Measurements from ENCODE around the gene ADARB1. TPM values are rescaled to one million over a fixed set of nuclear protein-coding genes. Genes with fewer than 3 reads are reported as not detected.

ADARB1 gene
- polyA plus RNA-seq, 1 donor (not counting 4 experiments of a cell fraction or from before 2014, with no cell fraction given) = 13.0 TPM

DNA sequence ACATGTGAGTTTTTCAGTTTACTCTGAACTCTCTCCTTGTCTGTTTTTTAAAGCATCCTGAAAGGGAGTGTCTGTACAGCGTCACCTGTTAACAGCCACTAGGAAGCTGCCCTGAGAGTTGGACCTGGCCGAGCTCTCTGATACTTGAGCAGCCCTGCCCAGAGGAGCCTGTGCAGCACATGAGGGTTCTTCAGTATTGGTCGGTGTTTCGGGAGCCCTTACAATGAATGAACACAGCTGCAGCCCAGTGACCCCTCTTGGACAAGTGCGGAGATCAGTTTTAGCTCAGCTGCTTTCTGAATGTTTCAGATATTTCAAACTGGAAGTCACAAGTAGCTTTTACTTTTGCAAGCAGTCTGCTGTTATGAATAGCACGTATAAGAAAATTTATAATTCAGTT, 39.2 kb downstream of the ADARB1 start:
- no peak for FAIRE-seq
- no peak for DNase-seq (ENCODE audit: low read depth, low spot score)
- no peaks in the 10 kb centered on the region for H3K36me3 ChIP-seq (ENCODE audit: control insufficient read depth in 2 of 2, extremely low read depth in 1 of 2, insufficient read depth in 2 of 2, low read length in 2 of 2)
- H3K9ac ChIP-seq (ENCODE audit: control insufficient read depth, extremely low read depth, insufficient read depth, low read length) = no peak overlapping the region
- TF ChIP-seq, protein P1, sequence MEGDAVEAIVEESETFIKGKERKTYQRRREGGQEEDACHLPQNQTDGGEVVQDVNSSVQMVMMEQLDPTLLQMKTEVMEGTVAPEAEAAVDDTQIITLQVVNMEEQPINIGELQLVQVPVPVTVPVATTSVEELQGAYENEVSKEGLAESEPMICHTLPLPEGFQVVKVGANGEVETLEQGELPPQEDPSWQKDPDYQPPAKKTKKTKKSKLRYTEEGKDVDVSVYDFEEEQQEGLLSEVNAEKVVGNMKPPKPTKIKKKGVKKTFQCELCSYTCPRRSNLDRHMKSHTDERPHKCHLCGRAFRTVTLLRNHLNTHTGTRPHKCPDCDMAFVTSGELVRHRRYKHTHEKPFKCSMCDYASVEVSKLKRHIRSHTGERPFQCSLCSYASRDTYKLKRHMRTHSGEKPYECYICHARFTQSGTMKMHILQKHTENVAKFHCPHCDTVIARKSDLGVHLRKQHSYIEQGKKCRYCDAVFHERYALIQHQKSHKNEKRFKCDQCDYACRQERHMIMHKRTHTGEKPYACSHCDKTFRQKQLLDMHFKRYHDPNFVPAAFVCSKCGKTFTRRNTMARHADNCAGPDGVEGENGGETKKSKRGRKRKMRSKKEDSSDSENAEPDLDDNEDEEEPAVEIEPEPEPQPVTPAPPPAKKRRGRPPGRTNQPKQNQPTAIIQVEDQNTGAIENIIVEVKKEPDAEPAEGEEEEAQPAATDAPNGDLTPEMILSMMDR (optimal IDR thresholded peaks at IDR 0.05 in 1 of 3, IDR thresholded peaks at IDR 0.05 in 1 of 3, conservative IDR thresholded peaks at IDR 0.05 in 1 of 3; ENCODE audit: extremely low read depth in 1 of 3, insufficient read depth in 2 of 3, low read length in 3 of 3) = no peak
- TF ChIP-seq EZH2 (IDR thresholded peaks at IDR 0.05; ENCODE audit: low read length) = no peak
- peaks cover 2% of the 10 kb centered on the region for H3K9me1 ChIP-seq (ENCODE audit: control insufficient read depth, extremely low read depth, insufficient read depth, low read length)
- peaks cover 21% of the 10 kb centered on the region for H3K79me2 ChIP-seq (ENCODE audit: control insufficient read depth, insufficient read depth, low read length)
- peaks cover 3% of the 10 kb centered on the region for H4K20me1 ChIP-seq (ENCODE audit: control insufficient read depth, extremely low read depth, insufficient read depth, low read length)
- H3K9me3 ChIP-seq (ENCODE audit: control insufficient read depth, low read depth, low read length) = no peaks in the 10 kb centered on the region
- no peak overlapping the region for H3K4me3 ChIP-seq (ENCODE audit: control insufficient read depth in 2 of 3, extremely low read depth in 1 of 3, insufficient read depth in 2 of 3, low read depth in 1 of 3, low read length in 3 of 3)
- no peak overlapping the region for H3K4me2 ChIP-seq (ENCODE audit: control insufficient read depth, extremely low read depth, insufficient read depth, low read depth, low read length)
- H3K4me1 ChIP-seq (ENCODE audit: control insufficient read depth, extremely low read depth, insufficient read depth, low read length) = peaks cover 6% of the 10 kb centered on the region
- no peak overlapping the region for H2AFZ ChIP-seq (ENCODE audit: control insufficient read depth, low read length)
- H3K27ac ChIP-seq (ENCODE audit: control insufficient read depth, insufficient read depth, low read length) = no peak overlapping the region
- H3K27me3 ChIP-seq (ENCODE audit: control insufficient read depth, extremely low read depth, insufficient read depth, low read length) = no peaks in the 10 kb centered on the region
- dilution Hi-C loops (cut with MboI; ENCODE audit: extremely low pct_ligation_motif_present, low sequenced_read_pairs) = no loop called here

DNA sequence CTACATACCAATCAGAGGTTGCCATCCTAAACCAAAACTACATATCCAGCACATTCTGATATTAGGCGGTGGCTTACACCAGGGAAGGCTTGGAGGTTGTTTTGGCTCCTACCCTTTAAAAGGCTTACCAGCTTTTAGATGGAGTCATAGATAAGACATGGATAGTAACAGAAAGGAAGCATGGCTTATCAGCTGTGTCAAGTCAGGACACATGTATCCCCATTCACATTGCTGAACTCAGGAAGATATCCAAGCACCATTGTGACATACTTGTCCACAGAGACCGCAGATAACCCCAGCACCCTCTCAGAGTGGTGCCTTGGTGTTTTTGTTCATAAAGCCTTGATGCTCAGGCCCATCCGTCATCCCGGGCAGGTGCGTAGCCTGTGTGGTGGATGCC, 39.7 kb downstream of the ADARB1 start:
- TF ChIP-seq, protein P1 (optimal IDR thresholded peaks at IDR 0.05 in 1 of 3, IDR thresholded peaks at IDR 0.05 in 1 of 3, conservative IDR thresholded peaks at IDR 0.05 in 1 of 3; ENCODE audit: extremely low read depth in 1 of 3, insufficient read depth in 2 of 3, low read length in 3 of 3) = no peak
- TF ChIP-seq EZH2 (IDR thresholded peaks at IDR 0.05; ENCODE audit: low read length) = no peak
- dilution Hi-C loops (cut with MboI; ENCODE audit: extremely low pct_ligation_motif_present, low sequenced_read_pairs) = no loop called here
- H4K20me1 ChIP-seq (ENCODE audit: control insufficient read depth, extremely low read depth, insufficient read depth, low read length) = peaks cover 3% of the 10 kb centered on the region

More for the DNA sequence above, 39.7 kb downstream of the ADARB1 start:
- DNase-seq (ENCODE audit: low read depth, low spot score) (no peak), FAIRE-seq (peak; percentile 23)
- no peaks in the 10 kb centered on the region for H3K9me3 ChIP-seq (ENCODE audit: control insufficient read depth, low read depth, low read length)
- H3K27ac ChIP-seq (ENCODE audit: control insufficient read depth, insufficient read depth, low read length) = no peak overlapping the region
- H3K27me3 ChIP-seq (ENCODE audit: control insufficient read depth, extremely low read depth, insufficient read depth, low read length) = no peaks in the 10 kb centered on the region
- no peak overlapping the region for H3K9ac ChIP-seq (ENCODE audit: control insufficient read depth, extremely low read depth, insufficient read depth, low read length)
- peaks cover 2% of the 10 kb centered on the region for H3K9me1 ChIP-seq (ENCODE audit: control insufficient read depth, extremely low read depth, insufficient read depth, low read length)
- no peak overlapping the region for H3K4me2 ChIP-seq (ENCODE audit: control insufficient read depth, extremely low read depth, insufficient read depth, low read depth, low read length)
- no peaks in the 10 kb centered on the region for H3K36me3 ChIP-seq (ENCODE audit: control insufficient read depth in 2 of 2, extremely low read depth in 1 of 2, insufficient read depth in 2 of 2, low read length in 2 of 2)
- no peak overlapping the region for H2AFZ ChIP-seq (ENCODE audit: control insufficient read depth, low read length)
- H3K79me2 ChIP-seq (ENCODE audit: control insufficient read depth, insufficient read depth, low read length) = peaks cover 18% of the 10 kb centered on the region
- no peak overlapping the region for H3K4me3 ChIP-seq (ENCODE audit: control insufficient read depth in 2 of 3, extremely low read depth in 1 of 3, insufficient read depth in 2 of 3, low read depth in 1 of 3, low read length in 3 of 3)
- peaks cover 6% of the 10 kb centered on the region for H3K4me1 ChIP-seq (ENCODE audit: control insufficient read depth, extremely low read depth, insufficient read depth, low read length)
